ENCODE results near the gene USP40. TPM values are rescaled to one million over a fixed set of nuclear protein-coding genes. Genes with fewer than 3 reads are reported as not detected.

Gene USP40
- total RNA-seq, 1 experiment from 2014 or later, result 10.3 TPM

GRCh38 chr2:233503947-233504637, 62.5 kb downstream of the USP40 start (continued):
- no peak for TF ChIP-seq ZBTB43 (CRISPR knock-in tag; IDR thresholded peaks at IDR 0.05)

- ChIA-PET POLR2A (no interaction called here), CTCF (no interaction called here)
- DNase-seq (ENCODE audit: low spot score) (no peak), ATAC-seq (no peak)
- Mint-ChIP-seq H3K4me3 (no peak overlapping the region), H3K4me1 (no peaks in the 10 kb centered on the region), H3K27ac (no peak overlapping the region), H3K36me3 (peaks cover 16% of the 10 kb centered on the region), H3K27me3 (ENCODE audit: low read depth) (no peaks in the 10 kb centered on the region), H3K9me3 (peaks cover 21% of the 10 kb centered on the region)
- TF ChIP-seq TEAD1 (CRISPR knock-in tag; IDR thresholded peaks at IDR 0.05), result no peak
- no peak for TF ChIP-seq PRRX2 (CRISPR knock-in tag; IDR thresholded peaks at IDR 0.05)
- TF ChIP-seq RORB (CRISPR knock-in tag; IDR thresholded peaks at IDR 0.05), result no peak
- TF ChIP-seq ELF4 (CRISPR knock-in tag; IDR thresholded peaks at IDR 0.05; ENCODE audit: low read depth), result no peak
- no peak for TF ChIP-seq ZNF396 (CRISPR knock-in tag; IDR thresholded peaks at IDR 0.05; ENCODE audit: borderline replicate concordance)
- no peak for TF ChIP-seq ZNF671 (CRISPR knock-in tag; IDR thresholded peaks at IDR 0.05)
- TF ChIP-seq HMGA2 (CRISPR knock-in tag; IDR thresholded peaks at IDR 0.05), result no peak
- TF ChIP-seq TP53 (CRISPR knock-in tag; IDR thresholded peaks at IDR 0.05), result no peak
- no peak for TF ChIP-seq JUN (CRISPR knock-in tag; IDR thresholded peaks at IDR 0.05)
- TF ChIP-seq ZSCAN18 (CRISPR knock-in tag; IDR thresholded peaks at IDR 0.05), result no peak
- no peak for TF ChIP-seq OVOL2 (CRISPR knock-in tag; IDR thresholded peaks at IDR 0.05; ENCODE audit: borderline replicate concordance)
- TF ChIP-seq TEAD4 (CRISPR knock-in tag; IDR thresholded peaks at IDR 0.05), result no peak
- TF ChIP-seq, protein P1, sequence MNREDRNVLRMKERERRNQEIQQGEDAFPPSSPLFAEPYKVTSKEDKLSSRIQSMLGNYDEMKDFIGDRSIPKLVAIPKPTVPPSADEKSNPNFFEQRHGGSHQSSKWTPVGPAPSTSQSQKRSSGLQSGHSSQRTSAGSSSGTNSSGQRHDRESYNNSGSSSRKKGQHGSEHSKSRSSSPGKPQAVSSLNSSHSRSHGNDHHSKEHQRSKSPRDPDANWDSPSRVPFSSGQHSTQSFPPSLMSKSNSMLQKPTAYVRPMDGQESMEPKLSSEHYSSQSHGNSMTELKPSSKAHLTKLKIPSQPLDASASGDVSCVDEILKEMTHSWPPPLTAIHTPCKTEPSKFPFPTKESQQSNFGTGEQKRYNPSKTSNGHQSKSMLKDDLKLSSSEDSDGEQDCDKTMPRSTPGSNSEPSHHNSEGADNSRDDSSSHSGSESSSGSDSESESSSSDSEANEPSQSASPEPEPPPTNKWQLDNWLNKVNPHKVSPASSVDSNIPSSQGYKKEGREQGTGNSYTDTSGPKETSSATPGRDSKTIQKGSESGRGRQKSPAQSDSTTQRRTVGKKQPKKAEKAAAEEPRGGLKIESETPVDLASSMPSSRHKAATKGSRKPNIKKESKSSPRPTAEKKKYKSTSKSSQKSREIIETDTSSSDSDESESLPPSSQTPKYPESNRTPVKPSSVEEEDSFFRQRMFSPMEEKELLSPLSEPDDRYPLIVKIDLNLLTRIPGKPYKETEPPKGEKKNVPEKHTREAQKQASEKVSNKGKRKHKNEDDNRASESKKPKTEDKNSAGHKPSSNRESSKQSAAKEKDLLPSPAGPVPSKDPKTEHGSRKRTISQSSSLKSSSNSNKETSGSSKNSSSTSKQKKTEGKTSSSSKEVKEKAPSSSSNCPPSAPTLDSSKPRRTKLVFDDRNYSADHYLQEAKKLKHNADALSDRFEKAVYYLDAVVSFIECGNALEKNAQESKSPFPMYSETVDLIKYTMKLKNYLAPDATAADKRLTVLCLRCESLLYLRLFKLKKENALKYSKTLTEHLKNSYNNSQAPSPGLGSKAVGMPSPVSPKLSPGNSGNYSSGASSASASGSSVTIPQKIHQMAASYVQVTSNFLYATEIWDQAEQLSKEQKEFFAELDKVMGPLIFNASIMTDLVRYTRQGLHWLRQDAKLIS (CRISPR knock-in tag; IDR thresholded peaks at IDR 0.05; ENCODE audit: borderline replicate concordance), result no peak
- TF ChIP-seq, protein P2, sequence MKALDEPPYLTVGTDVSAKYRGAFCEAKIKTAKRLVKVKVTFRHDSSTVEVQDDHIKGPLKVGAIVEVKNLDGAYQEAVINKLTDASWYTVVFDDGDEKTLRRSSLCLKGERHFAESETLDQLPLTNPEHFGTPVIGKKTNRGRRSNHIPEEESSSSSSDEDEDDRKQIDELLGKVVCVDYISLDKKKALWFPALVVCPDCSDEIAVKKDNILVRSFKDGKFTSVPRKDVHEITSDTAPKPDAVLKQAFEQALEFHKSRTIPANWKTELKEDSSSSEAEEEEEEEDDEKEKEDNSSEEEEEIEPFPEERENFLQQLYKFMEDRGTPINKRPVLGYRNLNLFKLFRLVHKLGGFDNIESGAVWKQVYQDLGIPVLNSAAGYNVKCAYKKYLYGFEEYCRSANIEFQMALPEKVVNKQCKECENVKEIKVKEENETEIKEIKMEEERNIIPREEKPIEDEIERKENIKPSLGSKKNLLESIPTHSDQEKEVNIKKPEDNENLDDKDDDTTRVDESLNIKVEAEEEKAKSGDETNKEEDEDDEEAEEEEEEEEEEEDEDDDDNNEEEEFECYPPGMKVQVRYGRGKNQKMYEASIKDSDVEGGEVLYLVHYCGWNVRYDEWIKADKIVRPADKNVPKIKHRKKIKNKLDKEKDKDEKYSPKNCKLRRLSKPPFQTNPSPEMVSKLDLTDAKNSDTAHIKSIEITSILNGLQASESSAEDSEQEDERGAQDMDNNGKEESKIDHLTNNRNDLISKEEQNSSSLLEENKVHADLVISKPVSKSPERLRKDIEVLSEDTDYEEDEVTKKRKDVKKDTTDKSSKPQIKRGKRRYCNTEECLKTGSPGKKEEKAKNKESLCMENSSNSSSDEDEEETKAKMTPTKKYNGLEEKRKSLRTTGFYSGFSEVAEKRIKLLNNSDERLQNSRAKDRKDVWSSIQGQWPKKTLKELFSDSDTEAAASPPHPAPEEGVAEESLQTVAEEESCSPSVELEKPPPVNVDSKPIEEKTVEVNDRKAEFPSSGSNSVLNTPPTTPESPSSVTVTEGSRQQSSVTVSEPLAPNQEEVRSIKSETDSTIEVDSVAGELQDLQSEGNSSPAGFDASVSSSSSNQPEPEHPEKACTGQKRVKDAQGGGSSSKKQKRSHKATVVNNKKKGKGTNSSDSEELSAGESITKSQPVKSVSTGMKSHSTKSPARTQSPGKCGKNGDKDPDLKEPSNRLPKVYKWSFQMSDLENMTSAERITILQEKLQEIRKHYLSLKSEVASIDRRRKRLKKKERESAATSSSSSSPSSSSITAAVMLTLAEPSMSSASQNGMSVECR (CRISPR knock-in tag; IDR thresholded peaks at IDR 0.05; ENCODE audit: borderline replicate concordance), result no peak
- no peak for TF ChIP-seq ZNF317 (CRISPR knock-in tag; IDR thresholded peaks at IDR 0.05; ENCODE audit: borderline replicate concordance, low read depth)
- no peak for TF ChIP-seq E2F5 (CRISPR knock-in tag; IDR thresholded peaks at IDR 0.05)
- TF ChIP-seq CREB1 (CRISPR knock-in tag; IDR thresholded peaks at IDR 0.05), result no peak
- no peak for TF ChIP-seq GTF2I (CRISPR knock-in tag; conservative IDR thresholded peaks at IDR 0.05)
- TF ChIP-seq ZNF423 (CRISPR knock-in tag; IDR thresholded peaks at IDR 0.05), result no peak
- no peak for TF ChIP-seq NR3C1 (CRISPR knock-in tag; conservative IDR thresholded peaks at IDR 0.05; ENCODE audit: low read depth)
These were observed 63.1 kb downstream of the USP40 start for GRCh38 chr2:233503481-233503880.
